ENCODE data around the gene ERGIC1.

ERGIC1 gene

DNA sequence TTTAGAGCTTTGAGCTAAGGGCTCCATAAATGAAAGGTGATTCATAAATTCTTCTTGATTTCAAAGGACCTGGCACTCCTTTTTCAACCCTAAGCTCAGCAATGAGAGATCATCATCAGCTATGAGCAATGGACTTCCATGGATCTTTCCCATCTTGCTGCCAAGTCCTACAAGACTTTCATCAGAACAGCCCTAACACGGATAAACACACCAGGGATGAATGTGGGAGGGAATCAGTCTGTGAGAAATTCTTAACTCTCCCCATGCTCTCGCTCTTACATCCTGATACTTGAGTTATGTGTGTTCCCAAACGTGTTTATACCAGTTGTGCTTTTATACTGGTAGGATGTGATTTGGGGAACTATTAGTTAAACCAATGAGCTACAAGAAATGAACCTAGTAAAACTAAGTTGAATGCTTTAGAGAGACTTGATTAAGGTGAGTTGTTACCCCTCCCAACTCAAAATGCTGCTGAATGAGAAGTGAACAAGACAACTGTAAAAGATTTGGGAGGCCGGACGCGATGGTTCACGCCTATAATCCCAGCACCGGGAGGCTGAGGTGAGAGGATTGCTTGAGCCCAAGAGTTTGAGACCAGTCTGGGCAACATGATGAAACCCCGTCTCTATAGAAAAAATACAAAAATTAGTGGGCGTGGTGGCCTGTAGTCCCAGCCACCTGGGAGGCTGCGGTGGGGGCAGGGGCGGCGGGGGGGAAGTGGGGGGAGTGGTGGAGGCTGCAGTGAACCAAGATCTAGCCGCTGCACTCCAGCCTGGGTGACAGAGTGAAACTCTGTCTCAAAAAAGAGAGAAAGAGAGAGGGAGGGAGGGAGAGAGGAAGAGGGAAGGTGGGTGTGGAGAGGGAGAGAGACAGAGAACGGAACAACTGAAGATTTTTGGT lies 120.0 kb downstream of the ERGIC1 start:
- no peak for DNase-seq

GRCh38 chr5:172954751-172955159 lies 120.7 kb downstream of the ERGIC1 start:
- no peak for DNase-seq

GRCh38 chr5:172956228-172956627 lies 122.2 kb downstream of the ERGIC1 start:
- no peak for DNase-seq

DNA sequence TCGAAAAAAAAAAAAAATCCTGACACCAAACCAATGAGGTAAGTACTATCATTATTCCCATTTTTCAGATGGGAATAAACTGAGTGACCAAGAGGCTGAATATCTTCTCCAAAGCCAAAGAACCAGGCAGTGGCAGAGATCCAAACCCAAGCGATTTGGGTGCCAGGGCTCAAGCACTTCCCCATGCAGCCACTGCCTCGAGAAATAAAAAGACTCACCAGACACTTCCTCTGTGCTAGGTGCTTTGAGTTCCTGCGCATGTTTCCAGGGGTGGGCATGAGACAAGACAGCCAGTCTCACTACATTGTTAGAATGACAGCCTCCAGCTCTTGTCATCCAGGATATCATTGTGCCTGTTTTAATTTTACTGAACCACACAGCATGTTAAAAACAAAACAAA lies 122.9 kb downstream of the ERGIC1 start:
- DNase-seq: no peak

DNA sequence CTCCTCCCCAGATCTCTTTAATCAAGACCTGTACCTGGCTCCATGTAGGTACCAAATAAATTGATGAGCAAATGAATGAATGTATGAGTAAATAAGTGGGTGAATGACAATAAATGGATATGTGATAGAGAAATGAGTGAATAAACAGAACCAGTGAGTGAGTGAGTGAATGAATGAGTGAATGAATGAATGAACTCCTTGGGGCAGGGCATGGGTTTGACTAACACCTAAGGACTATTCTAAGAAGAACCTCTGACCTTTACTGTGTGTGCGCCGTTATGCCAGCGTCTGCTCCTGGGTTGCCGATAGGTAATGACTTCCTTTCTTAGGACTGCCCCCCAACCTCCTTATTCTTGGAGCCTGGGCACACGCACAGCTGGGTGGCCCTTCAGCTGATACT lies 123.4 kb downstream of the ERGIC1 start:
- no peak for DNase-seq

DNA sequence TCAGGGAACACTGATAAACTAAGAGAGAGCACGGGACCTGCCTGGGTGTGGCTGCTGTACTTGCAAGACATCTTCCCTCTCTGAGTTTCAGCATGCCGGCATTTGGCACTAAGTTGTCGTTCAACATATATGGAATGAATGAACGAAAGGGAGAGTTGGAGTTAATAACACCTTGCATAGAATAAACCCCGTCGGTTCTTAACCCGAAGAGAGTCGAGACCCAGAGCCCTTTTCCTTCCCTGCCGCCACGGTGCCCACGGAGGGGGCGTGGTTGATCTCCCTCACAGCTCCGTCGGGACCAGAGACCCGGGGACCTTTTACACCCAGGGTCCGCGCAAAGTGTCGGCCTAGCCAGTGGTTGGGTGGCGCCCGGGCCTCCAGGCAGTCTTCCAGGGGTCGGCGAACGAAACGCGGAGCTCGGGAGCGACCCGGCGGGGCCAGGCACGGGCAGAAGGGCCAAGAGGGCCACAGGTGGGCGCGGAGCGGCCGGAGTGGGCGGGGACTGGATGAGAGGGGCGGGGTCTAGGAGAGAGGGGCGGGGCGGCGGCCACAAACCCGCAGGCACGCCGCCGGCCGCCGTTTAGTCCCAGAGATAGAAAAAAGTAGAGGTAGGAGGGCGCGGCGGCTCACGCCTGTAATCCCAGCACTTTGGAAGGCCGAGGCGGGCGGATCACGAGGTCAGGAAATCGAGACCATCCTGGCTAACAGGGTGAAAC lies 124.4 kb downstream of the ERGIC1 start:
- no peak for DNase-seq

DNA sequence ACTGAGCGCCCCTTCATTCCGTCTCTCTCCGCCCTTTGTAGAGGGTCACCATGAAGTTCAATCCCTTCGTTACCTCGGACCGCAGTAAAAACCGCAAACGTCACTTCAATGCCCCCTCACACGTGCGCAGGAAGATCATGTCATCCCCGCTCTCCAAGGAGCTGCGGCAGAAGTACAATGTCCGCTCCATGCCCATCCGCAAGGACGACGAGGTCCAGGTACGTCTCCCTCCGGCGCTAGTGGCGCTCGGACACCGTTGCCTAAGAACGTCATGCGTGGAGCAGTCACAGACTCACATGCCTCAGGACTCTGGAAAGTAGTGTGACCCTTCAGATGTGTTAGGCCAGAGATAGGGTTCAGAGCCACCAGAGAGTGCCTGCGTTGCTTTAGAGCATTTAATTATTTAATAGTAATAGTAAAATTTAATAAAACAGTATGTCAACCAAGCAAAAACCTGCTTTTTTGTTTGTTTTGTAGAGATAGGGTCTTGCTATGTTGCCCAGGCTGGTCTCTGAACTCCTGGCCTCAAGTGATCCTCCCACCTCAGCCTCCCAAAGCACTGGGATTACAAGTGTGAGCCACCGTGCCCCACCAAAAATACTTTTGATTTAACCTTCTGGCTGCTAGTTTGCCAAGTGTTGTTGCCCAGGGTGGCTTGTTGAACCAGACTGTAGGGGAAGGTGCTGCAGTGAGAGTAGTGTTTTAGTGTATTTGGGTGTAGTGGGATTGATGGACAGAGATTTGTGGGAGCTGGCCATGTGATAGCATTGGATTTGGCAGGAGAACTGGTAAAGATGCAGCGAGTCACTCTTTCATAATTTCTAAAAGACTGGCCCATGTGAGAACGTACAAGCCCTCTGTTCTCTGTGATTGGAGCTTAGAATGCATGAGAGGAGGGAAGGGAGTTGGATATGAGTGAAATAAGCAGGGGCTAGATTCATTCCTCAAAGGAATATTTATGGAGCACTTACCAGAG lies 126.1 kb downstream of the ERGIC1 start:
- no peak for DNase-seq

DNA sequence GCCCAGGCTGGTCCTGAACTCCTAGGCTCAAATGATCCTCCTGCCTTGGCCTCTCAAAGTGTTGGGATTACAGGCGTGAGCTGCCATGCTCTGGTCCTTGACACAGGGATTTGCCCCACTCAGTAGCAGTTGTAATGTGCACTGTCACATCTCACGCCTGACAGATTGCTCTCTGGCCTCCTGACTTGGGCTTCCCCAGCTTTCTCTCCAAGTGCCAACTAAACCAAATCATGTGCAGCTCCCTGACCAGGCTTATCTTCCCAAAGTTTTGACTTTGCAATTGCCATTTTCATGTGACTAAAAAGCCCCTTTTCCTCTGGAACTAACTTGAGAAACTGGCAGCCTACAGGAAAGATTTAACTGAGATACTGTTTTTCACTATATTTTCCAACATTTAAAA lies 135.9 kb downstream of the ERGIC1 start:
- no peak for DNase-seq

GRCh38 chr5:172971482-172971881 lies 137.4 kb downstream of the ERGIC1 start:
- no peak for DNase-seq

DNA sequence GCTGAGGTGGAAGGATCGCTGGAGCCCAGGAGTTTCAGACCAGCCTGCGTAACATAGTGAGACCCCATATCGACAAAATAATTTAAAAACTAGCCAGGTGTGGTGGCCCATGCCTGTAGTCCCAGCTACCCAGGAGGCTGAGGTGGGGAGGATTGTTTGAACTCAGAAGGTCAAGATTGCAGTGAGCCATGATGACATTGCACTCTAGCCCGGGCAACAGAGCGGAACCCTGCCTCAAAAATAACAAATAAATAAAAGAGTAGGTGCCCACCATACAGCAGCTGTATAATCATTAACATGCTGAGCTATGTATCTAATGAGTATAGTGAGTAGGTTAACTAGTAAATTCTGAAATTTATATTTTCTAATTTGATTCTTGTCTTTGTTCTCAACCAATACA lies 138.5 kb downstream of the ERGIC1 start:
- DNase-seq: no peak

DNA sequence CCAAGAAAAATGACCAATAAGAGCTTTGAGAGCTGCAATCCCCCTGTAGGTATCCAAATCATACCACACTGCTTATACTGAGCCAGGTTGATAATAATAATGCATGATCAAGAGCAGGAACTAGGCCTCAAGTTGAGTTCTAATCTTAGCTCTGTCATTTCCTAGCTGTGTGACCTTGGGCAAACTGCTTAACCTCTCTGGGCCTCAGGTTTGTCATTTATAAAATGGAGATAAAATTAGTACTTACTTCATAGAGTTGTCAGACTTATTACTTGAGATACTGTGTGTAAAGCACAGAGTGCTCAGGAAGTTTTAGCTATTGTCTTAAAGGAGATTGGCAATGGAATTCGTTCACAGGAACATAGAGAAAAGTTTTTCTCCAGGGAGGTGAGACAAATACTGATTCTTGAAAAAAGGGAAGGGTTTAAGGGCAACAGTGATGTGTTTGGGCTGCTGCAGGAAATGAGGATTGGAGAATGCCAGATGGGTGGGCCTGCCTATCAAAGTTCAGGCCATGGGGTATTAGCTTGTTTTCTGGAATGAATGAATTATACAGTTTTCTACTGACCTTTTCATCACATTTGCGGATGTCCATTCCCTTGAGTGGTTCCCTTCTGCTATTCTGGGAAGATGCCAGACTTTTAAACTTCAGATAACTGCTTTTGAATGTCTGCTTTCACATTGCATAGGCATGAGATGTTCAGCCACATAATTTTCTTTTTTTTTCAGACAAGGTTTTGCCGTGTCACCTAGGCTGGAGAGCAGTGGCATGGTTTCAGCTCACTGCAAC lies 139.3 kb downstream of the ERGIC1 start:
- no peak for DNase-seq

GRCh38 chr5:172973931-172974330 lies 139.9 kb downstream of the ERGIC1 start:
- no peak for DNase-seq

DNA sequence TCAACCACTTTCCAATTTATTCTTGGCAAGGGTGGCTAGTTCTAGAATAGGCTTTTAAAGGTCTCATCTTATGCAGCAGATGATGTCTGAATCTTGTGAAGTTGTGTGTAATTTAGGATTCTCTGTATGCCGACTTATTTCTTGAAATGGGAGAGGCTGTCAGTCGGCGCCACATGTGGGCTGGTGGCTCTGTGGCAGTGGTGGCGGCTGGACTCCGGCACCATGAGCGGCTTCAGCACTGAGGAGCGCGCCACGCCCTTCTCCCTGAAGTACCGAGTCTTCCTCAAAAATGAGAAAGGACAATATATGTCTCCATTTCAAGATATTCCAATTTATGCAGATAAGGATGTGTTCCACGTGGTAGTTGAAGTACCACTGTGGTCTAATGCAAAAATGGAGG lies 141.2 kb downstream of the ERGIC1 start:
- no peak for DNase-seq

GRCh38 chr5:172979778-172980177 lies 145.7 kb downstream of the ERGIC1 start:
- no peak for DNase-seq

GRCh38 chr5:172981931-172982330 lies 147.9 kb downstream of the ERGIC1 start:
- DNase-seq: no peak

DNA sequence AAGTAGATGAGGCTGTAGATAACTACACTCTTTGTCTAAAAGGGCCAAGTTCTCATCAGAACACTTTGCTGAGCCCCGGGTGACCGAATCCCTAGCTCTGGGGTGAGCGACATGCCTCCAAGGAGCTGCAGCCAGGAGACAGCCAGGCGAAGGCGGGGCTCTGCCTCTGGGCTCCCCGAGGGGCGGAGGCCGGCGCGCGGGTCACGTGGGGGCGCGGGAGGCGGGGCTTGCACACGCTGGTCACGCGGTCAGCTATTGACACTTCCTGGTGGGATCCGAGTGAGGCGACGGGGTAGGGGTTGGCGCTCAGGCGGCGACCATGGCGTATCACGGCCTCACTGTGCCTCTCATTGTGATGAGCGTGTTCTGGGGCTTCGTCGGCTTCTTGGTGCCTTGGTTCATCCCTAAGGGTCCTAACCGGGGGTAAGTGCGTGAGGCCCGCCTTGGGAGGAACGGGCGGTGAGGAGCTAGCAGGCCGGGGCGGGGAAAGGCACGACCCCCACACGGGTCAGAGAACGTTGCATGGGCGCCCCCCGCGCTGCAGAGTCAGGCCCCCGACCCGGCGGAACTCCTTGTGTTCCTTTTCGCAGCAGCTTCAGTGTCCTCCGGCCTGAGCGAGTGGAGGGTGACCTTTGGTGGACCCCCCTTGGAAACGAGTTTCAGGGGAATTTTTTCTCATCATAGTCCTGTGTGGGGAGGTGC lies 149.6 kb downstream of the ERGIC1 start, which contains the start of gene ATP6V0E1:
ATP6V0E1 (plus strand) TSS at position 230 of the 702 bp plus-strand sequence; CDS start at position 320, 90 bp downstream.
- peak; percentile 73 for DNase-seq

- peak; percentile 35 for DNase-seq
Observed at GRCh38 chr5:172984244-172984953, 150.3 kb downstream of the ERGIC1 start.

GRCh38 chr5:172985596-172985995 lies 151.5 kb downstream of the ERGIC1 start:
- DNase-seq: no peak

GRCh38 chr5:172988276-172988675 lies 154.2 kb downstream of the ERGIC1 start:
- no peak for DNase-seq

- no peak for DNase-seq
Observed at GRCh38 chr5:172990776-172991175, 156.7 kb downstream of the ERGIC1 start.

GRCh38 chr5:172994405-172994804 lies 160.4 kb downstream of the ERGIC1 start:
- no peak for DNase-seq
